ENCODE measurements around the gene SUCNR1.
"Not testable (repeated sequence)": the region's sequence is repeated elsewhere in the genome, so short reads cannot be mapped to it uniquely, and the experiment has no call there.

SUCNR1 gene, protein sequence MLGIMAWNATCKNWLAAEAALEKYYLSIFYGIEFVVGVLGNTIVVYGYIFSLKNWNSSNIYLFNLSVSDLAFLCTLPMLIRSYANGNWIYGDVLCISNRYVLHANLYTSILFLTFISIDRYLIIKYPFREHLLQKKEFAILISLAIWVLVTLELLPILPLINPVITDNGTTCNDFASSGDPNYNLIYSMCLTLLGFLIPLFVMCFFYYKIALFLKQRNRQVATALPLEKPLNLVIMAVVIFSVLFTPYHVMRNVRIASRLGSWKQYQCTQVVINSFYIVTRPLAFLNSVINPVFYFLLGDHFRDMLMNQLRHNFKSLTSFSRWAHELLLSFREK

DNA sequence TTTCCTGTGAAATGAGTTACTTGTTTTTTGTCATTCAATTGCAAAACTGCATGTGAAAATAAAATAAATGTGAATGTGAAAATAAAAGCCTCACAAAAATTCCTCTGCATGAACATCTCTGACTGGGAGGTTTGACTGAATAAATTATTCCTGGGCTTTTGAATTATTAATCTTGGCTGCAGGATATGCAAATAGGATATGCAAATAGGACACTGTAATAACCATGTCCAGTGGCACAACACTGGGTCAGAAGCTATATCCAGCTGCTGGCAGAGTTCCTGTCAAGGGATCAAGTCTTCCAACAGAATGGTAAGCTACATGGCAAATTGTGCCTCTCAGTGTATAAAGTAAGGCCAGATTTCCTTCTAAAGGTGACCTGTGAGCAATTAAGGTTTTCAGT lies at the start of gene SUCNR1:
SUCNR1 (plus strand) TSS at position 246 of the 400 bp plus-strand sequence. CDS start 6,250 bp downstream, outside the sequence.
- DNase-seq = no peak

DNA sequence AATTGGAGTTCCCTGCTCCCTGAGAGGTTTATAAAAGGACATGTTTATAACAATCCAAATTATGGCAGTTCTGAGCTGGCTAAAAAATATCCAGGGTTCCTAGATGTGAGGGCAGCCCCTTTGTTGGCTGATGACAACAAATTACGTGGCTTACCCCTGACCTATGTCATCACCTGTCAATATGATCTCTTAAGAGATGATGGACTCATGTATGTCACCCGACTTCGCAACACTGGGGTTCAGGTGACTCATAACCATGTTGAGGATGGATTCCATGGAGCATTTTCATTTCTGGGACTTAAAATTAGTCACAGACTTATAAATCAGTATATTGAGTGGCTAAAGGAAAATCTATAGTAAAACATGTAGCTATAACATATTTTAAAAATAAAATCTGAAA lies 45.6 kb upstream of the SUCNR1 start:
- DNase-seq = no peak

DNA sequence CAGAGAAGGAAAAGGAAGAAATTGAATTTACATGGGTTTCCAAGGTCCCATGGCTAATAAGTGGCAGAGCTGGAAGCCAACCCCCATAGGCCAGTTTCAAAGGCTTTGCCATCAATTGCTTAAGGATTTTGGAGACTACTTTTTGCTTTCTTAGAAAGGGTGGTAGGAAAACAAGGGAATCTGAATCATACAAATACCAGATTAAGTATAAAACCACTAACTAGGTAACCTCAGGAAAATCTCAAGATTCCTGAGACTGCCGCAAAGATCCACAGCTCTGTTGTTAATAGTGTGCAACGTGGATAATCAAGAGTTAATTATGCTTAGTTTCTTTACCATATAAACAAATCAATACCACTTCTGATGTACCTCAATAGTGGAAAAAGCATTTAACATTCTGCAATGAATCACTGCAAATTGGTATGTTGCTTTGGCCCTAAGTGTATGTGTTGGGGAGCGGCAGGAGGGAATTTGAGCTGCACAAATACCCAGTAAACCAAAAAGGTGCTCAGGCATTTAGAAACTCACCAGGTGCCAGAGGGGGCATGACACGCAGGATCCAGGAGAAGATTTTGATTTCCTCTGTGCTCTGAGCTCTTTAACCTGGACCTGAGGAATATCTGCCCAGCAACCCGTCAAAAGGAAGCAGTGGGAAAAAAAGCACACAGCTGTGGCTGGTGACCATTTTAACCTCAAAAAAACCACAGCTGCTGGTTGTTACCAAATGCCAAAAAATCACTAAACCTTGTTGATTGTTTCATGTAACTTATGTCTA lies 37.5 kb upstream of the SUCNR1 start:
- no peak for DNase-seq

DNA sequence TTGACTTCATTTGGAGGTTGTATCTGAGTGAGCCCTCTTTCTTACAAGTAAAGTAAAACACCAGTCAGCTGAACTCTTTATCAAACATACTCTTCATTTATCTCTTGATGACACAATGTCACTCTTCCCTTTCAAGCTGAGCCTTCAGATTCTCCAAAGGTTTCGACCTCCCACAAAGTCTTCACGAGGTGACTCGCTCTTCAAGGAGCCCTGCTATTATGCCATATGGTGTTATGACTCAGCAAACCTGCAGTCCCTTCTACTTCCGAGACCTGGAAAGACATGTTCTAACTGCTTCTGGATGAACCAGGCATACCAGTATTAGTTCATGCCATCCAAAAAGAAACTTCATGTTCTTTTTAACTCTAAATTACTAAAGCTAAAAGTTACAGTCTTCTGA lies 36.4 kb upstream of the SUCNR1 start:
- peak in 1 of 2 donors; percentile 57 for DNase-seq

DNA sequence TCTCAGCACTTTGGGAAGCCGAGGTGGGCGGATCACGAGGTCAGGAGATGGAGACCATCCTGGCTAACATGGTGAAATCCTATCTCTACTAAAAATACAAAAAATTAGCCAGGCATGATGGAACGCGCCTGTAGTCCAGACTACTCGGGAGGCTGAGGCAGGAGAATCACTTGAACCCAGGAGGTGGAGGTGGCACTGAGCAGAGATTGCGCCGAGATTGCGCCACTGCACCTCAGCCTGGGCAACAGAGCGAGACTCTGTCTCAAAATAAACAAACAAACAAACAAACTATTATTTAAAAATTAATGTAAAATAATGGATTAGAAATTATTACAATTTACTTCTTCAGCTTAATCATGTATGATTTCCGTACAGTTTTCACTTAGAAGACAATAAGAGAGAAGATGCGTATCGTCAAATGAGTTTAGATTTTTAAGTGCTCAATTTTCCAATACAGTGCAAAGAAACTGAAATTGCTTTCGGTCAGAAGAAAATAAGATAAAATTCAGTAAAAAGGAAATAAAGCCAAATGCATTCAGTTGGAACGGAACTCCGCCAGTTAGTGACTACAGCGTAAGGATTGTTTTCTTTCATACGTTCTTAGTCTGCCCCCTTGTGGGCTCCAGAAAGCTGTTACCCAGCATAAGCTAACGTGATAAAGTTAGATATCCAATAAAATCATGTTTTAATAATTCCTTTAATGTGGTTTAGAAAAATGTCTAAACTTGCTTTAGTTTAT lies 34.7 kb upstream of the SUCNR1 start:
- DNase-seq = peak in 1 of 2 donors; percentile 69

DNA sequence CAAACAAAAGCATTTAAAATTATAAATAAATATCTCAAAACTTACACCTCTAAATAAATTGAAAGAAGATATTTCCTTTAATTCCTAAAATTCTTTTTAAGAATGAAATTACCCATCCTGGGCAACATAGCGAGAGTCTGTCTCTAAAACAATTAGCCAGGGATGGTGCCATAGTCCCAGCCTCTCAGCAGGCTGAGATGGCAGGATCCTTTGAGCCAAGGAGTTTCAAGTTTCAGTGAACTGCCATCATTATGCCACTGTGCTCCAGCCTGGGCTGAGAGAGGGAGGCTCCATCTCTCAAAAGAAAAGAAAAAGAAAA lies 34.2 kb upstream of the SUCNR1 start:
- no peak for DNase-seq

DNA sequence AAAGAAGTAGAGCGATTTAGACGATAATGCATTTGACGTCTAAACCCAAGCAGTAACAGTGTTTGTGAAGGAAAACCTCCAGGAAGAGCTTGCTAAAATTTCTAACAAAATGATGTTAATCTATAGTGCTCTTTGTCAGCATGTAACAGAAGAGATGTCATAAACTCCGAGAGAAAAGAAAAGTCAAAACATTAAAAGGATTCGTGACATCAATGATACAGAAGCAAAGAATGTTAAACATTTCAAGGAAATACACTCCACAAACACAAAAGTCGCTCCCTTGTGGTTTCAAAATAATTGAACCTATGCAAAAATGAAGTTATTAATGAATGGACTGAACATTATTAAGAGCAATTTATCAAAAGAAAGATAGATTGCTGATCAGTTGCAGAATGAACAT lies 31.6 kb upstream of the SUCNR1 start:
- no peak for DNase-seq

DNA sequence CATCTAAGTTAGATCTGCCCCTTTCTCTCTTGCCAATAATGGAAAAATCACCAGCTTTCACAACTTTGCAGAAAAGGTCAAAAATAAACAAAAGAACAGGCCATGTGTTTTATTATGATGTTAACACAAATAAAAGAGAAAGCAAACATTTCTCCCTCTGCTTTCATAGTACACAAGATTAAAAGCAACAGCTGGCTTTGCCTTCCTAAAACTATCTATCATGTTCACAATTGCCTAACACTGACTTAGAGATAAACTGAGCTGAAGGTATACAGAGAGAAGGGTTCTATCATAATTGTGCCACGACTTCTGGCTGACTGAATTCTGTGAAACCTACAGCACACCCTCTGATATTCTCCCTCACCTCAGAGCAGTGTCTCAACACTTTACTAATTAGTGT lies 30.2 kb upstream of the SUCNR1 start:
- no peak for DNase-seq

DNA sequence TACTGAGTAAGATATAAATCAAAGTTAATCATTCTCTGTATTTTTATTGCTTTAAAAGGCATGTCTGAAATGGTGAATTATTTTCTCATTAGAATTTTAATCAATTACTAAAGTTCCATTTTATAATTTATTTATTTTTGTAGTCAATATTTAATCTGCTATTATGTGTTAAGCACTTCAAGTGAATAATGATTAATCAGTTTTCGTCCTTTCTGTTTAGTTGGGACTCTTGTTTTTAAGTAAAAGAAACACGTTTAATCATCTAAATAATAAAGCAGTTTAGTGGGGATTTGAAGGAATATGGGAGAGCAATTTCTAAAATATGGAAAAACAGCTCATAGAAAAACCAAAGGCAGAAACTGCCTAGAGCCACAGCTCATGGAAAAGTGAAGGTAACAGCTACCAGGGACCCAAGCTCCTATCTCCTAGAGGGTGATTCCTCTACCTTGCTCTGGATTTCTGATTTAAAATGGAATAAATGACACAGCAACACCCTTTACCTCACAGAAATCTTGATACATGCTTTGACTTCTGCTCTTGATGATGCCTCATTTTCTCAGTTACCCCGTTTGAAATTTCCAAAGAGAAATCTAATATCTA lies 28.0 kb upstream of the SUCNR1 start:
- DNase-seq = no peak

DNA sequence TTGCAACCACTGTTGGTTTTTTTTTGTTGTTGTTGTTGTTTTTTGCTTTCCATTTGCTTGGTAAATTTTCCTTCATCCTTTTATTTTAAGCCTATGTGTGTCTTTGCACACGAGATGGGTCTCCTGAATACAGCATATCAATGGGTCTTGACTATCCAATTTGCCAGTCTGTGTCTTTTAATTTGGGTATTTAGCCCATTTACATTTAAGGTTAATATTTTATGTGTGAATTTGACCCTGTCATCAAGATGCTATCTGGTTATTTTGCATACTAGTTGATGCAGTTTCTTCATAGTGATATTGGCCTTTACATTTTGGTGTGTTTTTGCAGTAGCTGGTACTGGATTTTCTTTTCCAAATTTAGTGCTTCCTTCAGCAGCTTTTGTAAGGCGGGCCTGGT lies 23.4 kb upstream of the SUCNR1 start:
- not testable (repeated sequence) for DNase-seq

DNA sequence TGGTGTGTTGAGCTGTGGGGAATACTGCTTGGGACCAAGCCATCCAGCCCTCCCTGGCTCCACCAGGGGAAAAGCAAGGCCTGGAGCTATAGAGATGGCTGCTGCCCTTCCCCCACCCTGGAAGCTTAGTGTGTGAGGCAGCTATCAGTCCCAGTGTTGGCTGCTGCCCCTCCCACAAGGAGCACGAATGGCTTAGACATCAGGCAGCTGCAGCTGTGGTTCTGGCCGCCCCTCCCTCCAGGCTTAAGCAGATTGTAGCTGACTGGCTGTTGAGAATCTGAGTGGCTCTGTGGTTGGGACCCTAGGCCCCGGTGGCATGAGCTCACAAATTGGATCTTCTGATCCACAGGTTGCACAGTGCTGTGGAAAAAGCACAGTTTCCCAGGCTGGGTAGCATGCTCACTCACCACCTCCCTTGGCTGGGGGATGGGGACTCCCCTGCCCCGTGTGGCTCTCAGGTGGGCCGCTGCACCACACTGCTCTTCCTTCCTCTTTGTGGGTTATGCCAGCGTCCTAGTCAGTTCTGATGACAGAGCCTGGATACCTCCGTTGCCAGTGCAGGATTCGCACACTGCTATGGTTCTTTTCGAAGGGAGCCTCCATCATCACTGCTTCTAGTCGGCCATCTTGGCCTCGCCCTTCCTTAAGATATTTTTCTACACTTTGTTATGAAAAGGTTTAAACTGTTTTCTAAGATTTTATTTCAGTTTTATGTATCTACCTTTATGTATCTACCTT lies 21.2 kb upstream of the SUCNR1 start:
- DNase-seq = no peak

DNA sequence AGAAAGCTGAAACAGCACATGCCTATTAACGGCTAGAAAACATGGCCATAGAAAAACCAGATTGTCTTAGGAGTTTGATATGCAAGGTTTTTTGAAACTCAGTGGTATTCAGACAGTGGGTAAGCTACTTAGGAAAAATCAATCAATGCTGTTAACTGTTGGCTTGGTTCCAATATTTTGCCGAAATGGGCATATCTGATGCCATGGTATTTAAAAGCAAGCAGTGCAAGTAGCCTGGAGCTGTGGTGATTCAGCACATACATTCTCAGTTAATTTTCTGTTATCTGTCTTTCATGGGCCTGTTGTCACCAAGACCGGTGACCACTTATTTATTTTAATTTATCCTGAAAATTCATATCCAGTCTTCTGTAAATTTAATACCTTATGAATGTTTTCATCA lies 17.3 kb upstream of the SUCNR1 start:
- DNase-seq = no peak

DNA sequence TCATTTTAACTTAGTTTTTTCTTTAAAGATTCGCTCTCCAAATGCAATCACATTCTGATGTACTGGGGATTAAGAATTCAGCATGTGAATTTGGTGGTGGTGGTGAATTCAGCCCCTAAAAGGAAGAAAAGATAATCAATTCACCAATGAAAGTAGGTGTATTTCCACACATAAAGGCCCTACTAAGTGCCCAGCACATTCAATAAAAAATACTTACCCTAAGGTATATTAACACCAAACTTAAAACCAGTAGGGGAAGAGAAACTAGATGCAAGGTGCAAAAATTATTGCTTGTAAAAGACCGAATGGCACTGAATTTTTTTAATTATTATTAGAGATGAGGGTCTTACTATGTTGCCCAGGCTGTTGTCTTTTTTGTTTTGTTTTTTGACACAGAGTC lies 16.8 kb upstream of the SUCNR1 start:
- no peak for DNase-seq

DNA sequence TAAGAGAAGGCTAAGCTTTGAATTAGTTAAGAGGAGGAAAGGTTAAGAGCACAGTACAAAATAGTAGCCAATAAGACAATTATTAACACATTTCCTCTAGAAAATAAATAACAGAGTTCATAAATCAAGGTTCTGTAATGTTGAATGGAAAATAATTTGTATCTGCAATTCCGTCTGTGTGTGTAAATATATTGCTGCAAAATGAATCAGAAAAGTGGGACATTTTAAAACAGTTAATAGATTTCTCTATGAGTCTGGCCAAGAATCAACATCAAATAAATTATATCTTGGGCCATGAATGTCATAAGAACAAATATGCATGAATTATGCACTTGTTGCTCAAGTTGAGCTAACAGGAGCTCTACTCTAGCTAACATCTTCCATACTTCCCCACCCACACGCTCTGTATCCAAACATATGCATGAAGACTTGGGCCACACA lies 14.2 kb upstream of the SUCNR1 start:
- no peak for DNase-seq

DNA sequence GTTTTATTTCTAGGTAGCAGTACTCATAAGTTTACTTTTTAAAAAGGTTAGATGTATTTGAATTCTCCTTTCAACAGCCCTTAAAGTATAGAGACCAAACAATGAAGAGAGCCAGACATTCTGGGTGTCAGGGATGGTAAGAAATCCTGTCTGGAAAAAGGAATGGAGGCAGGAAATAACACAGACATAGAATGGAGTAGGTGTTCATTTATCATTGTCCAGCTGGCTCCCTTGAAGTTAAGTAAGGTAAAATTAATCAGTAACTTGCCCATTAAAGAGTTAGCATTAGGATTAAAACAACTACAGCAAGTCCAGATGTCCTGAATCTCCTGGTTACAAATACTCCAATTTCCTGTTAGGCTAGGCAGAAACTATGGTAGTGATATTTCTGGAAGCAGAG lies 13.5 kb upstream of the SUCNR1 start:
- no peak for DNase-seq

DNA sequence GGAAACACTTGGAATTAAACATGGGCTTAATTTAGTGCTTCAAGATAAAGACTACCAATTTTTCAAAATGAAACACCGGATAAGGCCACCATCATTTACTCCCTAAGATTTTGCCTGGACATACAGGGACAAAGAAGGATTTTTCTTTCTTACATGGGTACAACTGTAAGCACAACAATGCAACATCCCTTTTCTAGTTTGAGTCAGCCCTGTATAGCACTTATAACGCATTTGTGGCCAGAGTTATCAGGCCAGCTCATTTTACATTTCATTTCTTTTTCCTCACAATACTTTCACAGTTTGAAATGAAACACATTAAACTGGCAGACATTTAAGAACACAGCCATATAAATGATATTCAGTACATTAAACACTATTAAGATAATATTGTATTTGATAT lies 9.8 kb upstream of the SUCNR1 start:
- DNase-seq = no peak

DNA sequence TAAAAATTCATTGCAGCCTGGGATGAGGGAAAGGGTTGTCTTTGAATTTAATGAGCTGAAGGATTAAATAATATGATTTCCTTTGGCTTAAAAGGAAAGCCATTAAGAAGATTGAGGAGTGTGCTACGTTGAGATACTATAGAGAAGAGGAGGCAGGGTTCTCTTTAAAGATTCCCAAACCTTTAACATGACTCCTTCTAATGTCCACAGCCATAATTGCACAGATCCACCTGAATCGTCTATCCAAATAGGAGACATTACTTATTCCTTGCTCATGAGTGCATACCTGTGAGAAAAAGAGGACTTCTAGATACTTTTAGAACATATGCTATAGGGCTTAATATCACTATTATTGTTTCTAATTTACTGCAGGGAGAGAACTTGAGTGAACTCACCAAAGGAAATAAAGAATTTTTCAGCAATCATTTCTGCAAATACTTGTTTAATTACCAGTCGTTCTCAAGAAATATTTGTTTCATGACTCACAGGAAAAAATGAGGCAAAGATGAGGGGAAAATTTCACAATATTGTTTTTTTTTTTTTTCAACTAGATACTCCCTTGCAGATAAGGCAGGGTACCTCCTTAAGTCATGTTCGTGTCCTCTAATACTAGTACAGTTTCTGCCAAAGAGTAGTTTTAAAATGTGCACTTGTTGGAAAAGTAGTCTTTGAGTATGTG lies 8.9 kb upstream of the SUCNR1 start:
- no peak for DNase-seq

DNA sequence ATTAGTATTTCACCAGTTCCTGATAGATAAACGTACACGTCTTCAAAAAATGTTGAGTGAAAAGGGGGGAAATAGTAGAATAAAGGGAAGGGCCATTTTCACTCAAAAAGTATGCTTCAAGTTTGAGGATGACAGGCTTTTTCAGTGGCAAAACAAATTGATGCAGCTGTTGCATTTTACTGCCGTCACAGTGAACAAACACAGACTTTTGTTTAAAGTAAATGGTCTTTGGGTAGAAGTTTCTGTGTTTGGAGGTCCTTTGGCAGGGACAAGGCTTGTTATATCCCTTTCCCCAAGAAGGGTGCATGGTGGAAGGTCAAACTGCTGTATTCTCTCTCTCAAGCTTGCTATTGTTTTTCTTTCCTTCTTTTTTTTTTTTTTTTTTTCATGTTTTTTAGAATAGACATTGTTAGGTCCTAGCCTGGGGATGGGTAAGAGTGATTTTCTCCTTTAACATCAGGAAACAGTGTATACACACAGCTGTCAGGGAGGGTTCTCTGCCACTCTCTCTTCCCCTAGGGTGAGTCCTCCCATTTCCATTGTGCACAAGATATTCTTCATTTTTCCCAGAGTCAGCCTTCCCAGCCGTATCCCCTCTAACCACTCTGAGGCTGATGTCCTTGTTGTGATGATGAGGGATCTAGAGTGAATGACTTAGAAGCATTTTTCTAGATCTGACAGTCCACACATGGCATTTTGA lies 6.6 kb upstream of the SUCNR1 start:
- DNase-seq = no peak

DNA sequence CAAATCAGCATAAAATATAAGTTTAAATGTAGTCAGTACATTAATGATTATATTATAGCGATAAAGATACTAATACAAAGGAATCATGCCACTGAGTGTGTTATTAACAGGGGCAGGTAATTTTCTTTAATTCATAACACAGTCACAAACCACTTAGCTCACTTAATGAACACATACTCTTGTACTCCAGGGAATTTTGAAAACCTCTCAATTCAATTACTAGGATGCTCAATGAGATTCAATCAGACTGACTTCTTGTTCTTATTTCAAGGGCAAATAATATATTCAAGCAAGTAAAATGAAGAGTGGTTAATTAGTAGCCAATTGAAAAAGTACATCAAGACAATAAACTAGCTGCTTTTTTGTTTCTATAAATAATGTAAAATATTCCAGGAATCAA lies 5.8 kb upstream of the SUCNR1 start:
- no peak for DNase-seq

DNA sequence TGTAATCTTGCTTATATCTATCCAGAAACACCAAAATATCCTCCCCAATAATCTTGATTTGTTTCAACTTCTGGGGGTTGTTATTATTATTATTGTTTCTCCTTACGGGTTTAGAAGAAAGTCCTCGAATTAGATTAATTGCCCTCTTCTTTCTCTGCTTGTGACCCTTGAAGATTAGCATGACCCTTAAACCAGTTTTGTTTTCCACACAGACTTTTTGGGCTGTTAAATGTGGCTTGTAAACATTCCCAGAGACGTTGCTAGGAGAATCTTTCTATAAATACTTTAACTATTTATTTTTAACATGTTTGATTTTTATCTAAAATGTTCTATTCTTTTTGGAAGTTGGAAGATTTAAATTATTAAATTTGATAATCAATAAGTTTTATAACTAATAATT lies 4.3 kb upstream of the SUCNR1 start:
- no peak for DNase-seq

Data from bone marrow (tissue), 2 donors.